Activated CD4-positive, alpha-beta T cell treated with anti-CD3 and anti-CD28 coated beads, Interleukin-10, Interleukin-2, amounts not matched to agents 100 ng/mL and 50 ng/mL, durations not matched to agents 16 hours and 8 hours (primary cell): Measurements from ENCODE around the gene ZNF8.
"Not testable (repeated sequence)": the region's sequence is repeated elsewhere in the genome, so short reads cannot be mapped to it uniquely, and the experiment has no call there.

Source experiments
- DNase-seq: peaks from one replicate; pipeline ENCODE4 v3.0.0-alpha.2; 2020

The ZNF8 gene

DNA sequence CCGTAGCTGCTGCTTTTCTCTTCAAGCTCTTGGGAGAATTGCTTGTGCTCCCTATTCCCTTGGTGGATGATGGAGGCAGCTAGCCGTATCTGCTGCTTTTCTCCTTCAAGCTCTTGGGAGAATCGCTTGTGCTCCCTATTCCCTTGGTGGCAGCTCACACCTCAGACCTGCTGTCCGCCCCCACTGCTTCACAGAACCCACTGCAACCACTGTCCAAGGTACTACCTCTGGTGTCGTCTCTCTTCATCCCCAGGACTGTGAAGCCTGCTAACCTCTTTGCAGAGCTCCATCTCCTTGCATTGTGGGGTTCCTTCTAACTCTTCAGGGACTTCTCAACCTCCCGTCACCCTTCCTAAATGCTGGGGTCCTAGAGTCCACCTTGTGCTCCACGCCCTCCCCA lies 21.9 kb downstream of the ZNF8 start:
- no peak for DNase-seq

DNA sequence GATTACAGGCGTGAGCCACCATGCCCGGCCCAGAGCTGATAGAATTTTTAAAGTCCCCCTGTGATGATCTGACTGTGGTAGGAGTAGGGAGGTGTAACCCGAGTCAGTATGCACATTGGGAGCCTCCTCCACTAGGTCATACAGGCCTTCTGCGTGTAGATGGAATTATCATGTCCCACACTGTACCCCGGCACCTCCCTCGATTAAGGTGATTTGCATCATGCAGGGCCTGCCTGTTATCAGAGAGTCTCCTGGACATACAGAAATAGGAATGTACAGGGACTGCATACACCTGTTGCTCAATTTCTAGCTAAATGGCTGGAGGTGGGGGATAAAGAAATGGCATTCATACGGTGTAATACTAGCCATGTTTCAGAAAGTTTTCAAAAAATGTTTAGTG lies 25.5 kb downstream of the ZNF8 start:
- no peak for DNase-seq

DNA sequence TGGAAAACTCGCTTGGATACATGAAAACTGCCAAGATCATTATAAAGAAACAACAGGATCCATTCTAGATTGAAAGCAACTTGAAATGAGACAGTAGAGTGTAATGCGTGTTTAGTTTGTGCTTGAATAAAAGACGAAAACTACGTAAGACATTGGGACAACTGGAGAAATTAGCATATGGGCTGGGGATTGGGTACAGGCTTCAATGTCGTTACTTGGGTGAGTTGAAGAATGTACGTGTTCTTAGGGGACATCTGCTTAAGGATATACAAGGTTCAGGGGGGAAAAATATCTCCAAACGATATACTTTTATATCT lies 26.0 kb downstream of the ZNF8 start:
- no peak for DNase-seq

DNA sequence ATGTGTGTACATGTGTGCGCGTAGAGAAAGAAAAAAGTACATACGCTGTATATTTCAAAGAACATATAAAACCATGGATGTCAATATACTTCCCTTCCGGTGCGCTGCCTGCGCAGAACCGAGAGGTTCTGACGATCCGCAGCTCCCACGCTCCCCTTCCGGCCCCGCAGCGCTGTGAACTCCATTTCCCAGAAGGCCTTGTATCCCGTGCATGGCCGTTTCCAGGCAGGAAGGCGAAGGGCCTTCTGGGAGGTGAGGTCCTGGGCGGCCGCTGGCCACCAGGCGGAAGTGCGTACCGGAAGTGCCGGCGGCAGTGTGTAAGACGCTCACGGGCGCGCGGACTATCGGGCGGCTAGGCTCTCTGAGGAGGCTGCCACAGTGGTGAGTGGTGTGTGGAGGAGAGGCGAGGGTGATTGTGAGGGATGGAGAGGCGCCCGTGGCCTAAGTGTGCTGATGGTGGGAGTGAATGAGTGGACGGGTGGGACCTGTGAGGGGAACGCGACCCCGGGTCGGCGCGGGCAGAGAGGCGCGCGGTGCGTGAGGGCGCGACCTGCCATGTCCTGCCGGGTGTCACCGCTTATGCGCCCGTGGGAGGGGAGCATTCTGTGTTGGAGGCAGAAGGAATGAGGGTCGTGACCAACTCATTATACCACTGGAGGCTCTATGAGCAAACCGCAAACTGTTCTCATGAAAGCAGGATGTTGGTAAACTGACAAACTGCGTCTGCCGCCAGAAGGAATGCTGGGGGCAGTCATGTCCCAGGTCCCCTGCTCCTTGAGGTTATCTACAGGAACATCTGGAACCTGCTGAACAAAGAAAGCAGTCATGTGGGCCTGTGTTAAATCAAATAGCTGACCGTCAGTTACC lies 26.5 kb downstream of the ZNF8 start, which contains the start of gene ERVK3-1:
Gene ERVK3-1 (plus strand): TSS at position 313 of the 867 bp plus-strand sequence. CDS start 6,792 bp downstream, outside the sequence.
- peak; percentile 98 for DNase-seq

GRCh38 chr19:58305932-58306323 lies 27.2 kb downstream of the ZNF8 start:
- DNase-seq = no peak

GRCh38 chr19:58307736-58308135 lies 29.0 kb downstream of the ZNF8 start:
- no peak for DNase-seq

DNA sequence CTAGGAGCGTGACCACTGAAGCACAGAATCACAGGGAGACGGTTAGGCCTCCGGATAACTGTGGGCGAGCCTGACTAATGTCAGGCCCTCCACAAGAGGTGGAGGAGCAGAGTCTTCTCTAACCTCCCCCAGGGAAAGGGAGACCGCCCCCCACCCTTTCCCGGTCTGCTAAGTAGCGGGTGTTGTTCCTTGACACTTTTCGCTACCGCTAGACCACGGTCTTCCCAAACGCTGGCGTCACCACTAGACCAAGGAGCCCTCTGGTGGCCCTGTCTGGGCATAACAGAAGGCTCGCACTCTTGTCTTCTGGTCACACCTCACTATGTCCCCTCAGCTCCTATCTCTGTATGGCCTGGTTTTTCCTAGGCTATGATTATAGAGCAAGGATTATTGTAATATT lies 31.9 kb downstream of the ZNF8 start:
- not testable (repeated sequence) for DNase-seq

DNA sequence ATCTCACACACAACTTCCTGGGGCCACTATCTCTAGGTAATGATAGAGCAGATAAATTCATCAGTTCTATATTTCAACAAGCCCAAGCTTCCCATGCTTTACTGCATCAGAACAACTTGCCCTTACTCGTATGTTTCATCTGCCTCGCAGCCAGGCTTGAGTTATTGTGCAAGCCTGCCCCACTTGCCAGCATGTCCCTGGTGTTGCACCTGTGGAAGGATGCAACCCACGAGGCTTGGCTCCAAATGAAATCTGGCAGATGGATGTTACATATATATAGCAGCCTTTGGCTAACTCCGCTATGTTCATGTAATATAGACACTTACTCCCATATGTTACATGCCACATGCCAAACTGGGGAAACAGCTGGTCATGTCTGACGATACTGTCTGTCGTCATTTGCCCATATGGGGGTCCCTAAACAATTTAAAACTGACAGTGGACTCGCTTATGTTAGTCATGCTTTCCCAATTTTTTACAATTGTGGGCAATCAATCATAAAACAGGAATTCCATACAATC lies 32.6 kb downstream of the ZNF8 start:
- no peak for DNase-seq

DNA sequence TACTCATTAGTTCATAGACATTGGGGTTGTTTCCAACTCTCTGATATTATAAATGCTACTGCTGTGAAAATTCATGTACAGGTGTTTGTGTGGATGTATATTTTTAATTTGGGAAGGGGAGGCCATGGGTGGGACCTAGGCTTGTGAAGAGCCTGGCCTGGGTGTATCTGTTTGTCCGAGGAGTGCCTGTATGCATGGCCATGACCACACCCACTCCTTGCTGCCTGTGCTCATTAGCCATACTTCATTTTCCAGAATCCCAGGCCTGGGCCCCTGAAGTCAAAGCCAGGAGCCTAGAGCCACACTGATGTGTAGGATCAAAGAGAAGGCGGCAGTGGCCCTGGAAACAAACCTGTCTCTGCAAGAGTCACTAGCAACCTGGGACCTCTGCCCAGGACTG lies 36.8 kb downstream of the ZNF8 start:
- no peak for DNase-seq

- no peak for DNase-seq
Observed at GRCh38 chr19:58317476-58318072, 38.8 kb downstream of the ZNF8 start.

GRCh38 chr19:58318297-58318696 lies 39.5 kb downstream of the ZNF8 start:
- no peak for DNase-seq

GRCh38 chr19:58319241-58319640 lies 40.5 kb downstream of the ZNF8 start:
- DNase-seq = no peak

DNA sequence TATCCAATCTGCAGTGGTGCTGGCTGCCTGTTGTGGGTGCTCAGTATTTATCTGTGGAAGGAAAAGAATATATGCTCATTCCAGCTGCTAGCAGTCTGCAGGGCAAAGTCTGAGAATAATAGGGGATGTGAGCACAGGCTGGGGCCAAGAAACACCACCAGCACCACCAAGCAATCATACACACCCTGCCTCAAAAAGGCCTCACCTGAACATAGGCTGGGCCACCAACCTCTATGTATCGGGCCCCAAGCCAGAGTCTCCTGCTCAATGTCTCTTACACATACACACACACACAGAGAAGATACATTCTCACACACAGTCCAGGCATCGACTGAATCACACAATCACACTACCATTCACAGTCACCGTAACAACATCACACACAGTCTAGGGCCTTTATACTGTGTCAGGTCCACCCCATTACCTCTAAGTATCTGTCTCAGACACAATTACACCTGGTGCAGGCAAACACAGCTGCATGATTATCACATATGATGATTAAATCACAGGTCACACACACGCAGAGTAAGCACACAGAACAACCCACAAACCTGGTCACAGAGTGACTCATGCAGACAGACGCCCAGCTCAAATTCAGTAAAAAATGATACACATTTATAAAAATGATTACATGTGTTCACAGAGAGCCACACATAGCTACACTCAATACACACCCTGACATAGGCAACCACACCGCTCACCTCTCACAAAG lies 46.7 kb downstream of the ZNF8 start:
- no peak for DNase-seq

GRCh38 chr19:58326501-58326913 lies 47.8 kb downstream of the ZNF8 start:
- no peak for DNase-seq

- DNase-seq = peak; percentile 96
Observed at GRCh38 chr19:58326914-58327726, 48.4 kb downstream of the ZNF8 start, which contains the start of gene ZSCAN22. Gene ZSCAN22 (plus strand): TSS chr19:58326994. CDS start chr19:58334803, 7,809 bp downstream.

- peak; percentile 27 for DNase-seq
Observed at GRCh38 chr19:58328999-58329398, 50.2 kb downstream of the ZNF8 start.

DNA sequence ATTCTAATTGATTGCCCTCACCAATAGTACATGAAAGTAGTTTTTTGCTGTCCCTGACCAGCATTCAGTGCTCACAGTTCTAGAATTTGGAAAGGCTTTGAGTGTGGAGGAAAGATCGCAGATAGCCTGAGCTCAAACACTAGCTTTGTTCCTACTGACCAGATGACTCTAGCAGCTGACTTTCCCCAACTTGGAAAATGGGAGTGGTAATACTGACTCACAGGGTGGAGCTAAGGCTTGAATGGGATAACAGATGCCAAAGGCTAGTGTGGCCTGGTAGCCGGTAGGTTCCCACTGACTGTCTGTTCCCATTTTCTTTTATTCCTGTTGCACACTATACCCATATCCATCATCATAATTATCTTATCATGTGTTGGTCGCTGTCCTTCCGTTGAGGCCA lies 51.7 kb downstream of the ZNF8 start:
- no peak for DNase-seq

DNA sequence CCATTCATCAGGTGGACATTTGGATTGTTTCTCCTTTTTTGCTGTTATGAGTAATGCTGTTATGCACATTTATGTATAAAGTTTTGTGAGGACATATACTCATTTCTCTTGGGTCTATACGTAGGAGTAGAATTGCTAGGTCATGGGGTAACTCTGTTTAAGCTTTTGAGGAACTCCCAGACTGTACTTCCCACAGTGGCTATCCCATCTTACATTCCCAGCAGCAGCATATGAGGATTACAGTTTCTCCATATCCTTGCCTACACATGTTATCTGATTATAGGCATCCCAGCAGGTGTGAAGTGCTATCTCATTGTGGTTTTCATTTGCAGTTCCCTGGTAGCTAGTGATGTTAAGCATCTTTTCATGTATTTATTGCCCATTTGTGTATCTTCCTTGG lies 53.9 kb downstream of the ZNF8 start:
- no peak for DNase-seq

DNA sequence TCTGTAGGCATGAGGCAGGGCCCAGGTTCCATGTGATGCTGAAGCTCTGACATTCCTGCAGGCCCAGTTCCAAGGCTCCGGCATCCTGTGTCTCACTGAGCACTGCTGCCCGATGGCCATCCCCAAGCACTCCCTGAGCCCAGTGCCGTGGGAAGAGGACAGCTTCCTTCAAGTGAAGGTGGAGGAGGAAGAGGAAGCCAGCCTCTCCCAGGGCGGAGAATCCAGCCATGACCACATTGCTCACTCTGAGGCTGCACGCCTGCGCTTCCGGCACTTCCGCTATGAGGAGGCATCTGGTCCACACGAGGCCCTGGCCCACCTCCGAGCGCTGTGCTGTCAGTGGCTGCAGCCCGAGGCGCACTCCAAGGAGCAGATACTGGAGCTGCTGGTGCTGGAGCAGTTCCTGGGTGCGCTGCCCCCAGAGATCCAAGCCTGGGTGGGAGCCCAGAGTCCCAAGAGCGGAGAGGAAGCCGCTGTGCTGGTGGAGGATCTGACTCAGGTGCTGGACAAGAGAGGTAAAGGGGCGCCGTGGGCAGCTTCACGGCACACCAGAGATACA lies 56.0 kb downstream of the ZNF8 start:
- DNase-seq = no peak

GRCh38 chr19:58335630-58336029 lies 56.9 kb downstream of the ZNF8 start:
- no peak for DNase-seq

GRCh38 chr19:58336216-58336615 lies 57.5 kb downstream of the ZNF8 start:
- no peak for DNase-seq

DNA sequence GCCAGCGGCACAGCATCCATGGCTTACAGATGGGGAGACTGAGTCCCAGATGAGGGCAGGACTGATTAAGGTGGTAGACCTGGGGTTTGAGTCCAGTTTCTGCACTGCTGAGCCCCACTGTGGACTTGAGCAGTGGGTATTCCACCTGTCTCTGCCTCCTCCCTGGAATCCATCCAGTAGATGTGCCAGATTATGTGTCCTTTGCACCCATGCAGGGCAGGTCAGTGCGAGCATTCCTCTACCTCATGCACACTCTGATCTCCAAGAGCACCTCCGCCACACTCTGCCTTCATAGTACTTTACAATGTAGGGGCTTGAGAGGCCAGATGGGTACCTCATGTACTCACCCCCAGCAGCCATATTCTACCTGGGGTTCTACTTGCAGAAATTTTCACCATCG lies 58.1 kb downstream of the ZNF8 start:
- no peak for DNase-seq
